ENCODE data around the gene MRPS7. TPM values are rescaled to one million over a fixed set of nuclear protein-coding genes. Genes with fewer than 3 reads are reported as not detected.

Gene MRPS7
- total and polyA plus RNA-seq, 9 donors: 19.6 to 46.4 (median 34.3) TPM

GRCh38 chr17:75295201-75296158, 33.8 kb downstream of the MRPS7 start:
- 37 to 55% (median 46%) methylated on average over 8 of the region's 8 CpGs for WGBS, 3 donors
- no peak for DNase-seq
- no peaks in the 10 kb centered on the region for H3K36me3 ChIP-seq
- intact Hi-C loops (cut with DNase I): no loop called here
- no peaks in the 10 kb centered on the region for H3K27me3 ChIP-seq
- H3K4me1 ChIP-seq (ENCODE audit: insufficient read depth): peaks cover 6% of the 10 kb centered on the region
- no peak overlapping the region for H3K4me3 ChIP-seq
- H3K9me3 ChIP-seq: no peaks in the 10 kb centered on the region
- peak overlapping the region in 1 of 2 donors; percentile 73 for H3K27ac ChIP-seq
- no peak for TF ChIP-seq EP300 (IDR thresholded peaks at IDR 0.05)
- TF ChIP-seq POLR2A (IDR thresholded peaks at IDR 0.05): no peak
- TF ChIP-seq CTCF (IDR thresholded peaks at IDR 0.05): no peak

- no peak overlapping the region for H3K4me3 ChIP-seq
- no peaks in the 10 kb centered on the region for H3K36me3 ChIP-seq
- H3K27ac ChIP-seq: no peak overlapping the region
- 74 to 80% (median 77%) methylated on average over 7 of the region's 7 CpGs for WGBS, 3 donors
- no peaks in the 10 kb centered on the region for H3K9me3 ChIP-seq
- intact Hi-C loops (cut with DNase I): no loop called here
- peaks cover 6% of the 10 kb centered on the region for H3K4me1 ChIP-seq (ENCODE audit: insufficient read depth)
- no peak for TF ChIP-seq CTCF (IDR thresholded peaks at IDR 0.05)
- TF ChIP-seq EP300 (IDR thresholded peaks at IDR 0.05): no peak
- no peak for TF ChIP-seq POLR2A (IDR thresholded peaks at IDR 0.05)
- no peaks in the 10 kb centered on the region for H3K27me3 ChIP-seq
- DNase-seq: no peak
Measured at GRCh38 chr17:75300280-75300679, 38.6 kb downstream of the MRPS7 start.

- no peak for TF ChIP-seq POLR2A (IDR thresholded peaks at IDR 0.05)
- no peak overlapping the region for H3K4me3 ChIP-seq
- H3K27ac ChIP-seq: no peak overlapping the region
- 70 to 72% (median 71%) methylated on average over 9 of the region's 9 CpGs for WGBS, 3 donors
- no peaks in the 10 kb centered on the region for H3K9me3 ChIP-seq
- H3K4me1 ChIP-seq (ENCODE audit: insufficient read depth): no peaks in the 10 kb centered on the region
- no peaks in the 10 kb centered on the region for H3K36me3 ChIP-seq
- H3K27me3 ChIP-seq: no peaks in the 10 kb centered on the region
- intact Hi-C loops (cut with DNase I): no loop called here
- DNase-seq: no peak
Measured at GRCh38 chr17:75301049-75301448, 39.4 kb downstream of the MRPS7 start.

- Histone ChIP-seq H3K27ac (no peak overlapping the region), H3K9me3 (no peaks in the 10 kb centered on the region), H3K36me3 (no peaks in the 10 kb centered on the region), H3K4me1 (ENCODE audit: insufficient read depth) (no peaks in the 10 kb centered on the region), H3K4me3 (no peak overlapping the region), H3K27me3 (no peaks in the 10 kb centered on the region)
- intact Hi-C loops (cut with DNase I): no loop called here
- TF ChIP-seq CTCF (IDR thresholded peaks at IDR 0.05): no peak
- no peak for TF ChIP-seq POLR2A (IDR thresholded peaks at IDR 0.05)
- no peak for TF ChIP-seq EP300 (IDR thresholded peaks at IDR 0.05)
- no peak for DNase-seq
- WGBS, 3 donors: 85 to 87% (median 86%) methylated on average over 17 of the region's 17 CpGs
Measured at GRCh38 chr17:75301502-75302206, 40.0 kb downstream of the MRPS7 start.

Data from ovary (tissue), 9 donors.